Neural crest cell (in vitro differentiated cells): ENCODE results near the gene HOXA10. TPM values are rescaled to one million over a fixed set of nuclear protein-coding genes. Genes with fewer than 3 reads are reported as not detected.

Experiments
- DNase-seq: peaks from one replicate; pipeline ENCODE4 v3.0.0; 2021; ENCODE audit warnings: low read depth, mixed read lengths, low spot score
- H3K27ac Mint-ChIP-seq: one replicate; pipeline ENCODE4 v1.8.0; 2021; ENCODE audit warnings: mild to moderate bottlenecking, mixed read lengths; ENCODE audit not compliant: unreplicated experiment
- H3K27me3 Mint-ChIP-seq: 2 replicates; pipeline ENCODE4 v1.8.0; 2021; ENCODE audit warnings: low read depth, mild to moderate bottlenecking, mixed read lengths
- H3K36me3 Mint-ChIP-seq: 2 replicates; pipeline ENCODE4 v1.8.0; 2021; ENCODE audit warnings: low read depth, mild to moderate bottlenecking, mixed read lengths
- H3K4me1 Mint-ChIP-seq: 2 replicates; pipeline ENCODE4 v1.8.0; 2021; ENCODE audit warnings: mixed read lengths
- H3K4me3 Mint-ChIP-seq: one replicate; pipeline ENCODE4 v1.8.0; 2021; ENCODE audit warnings: mild to moderate bottlenecking, mixed read lengths
- H3K9me3 Mint-ChIP-seq: 2 replicates; pipeline ENCODE4 v1.8.0; 2021; ENCODE audit warnings: mixed read lengths
- total RNA-seq: library from RNA; stranded (reverse); gene quantifications from 2 replicates; pipeline ENCODE4 v1.2.1, GENCODE V29; 2021
- TF ChIP-seq, protein P1 (sequence below): fragments of 200-600 bp; sonication (generic); conservative IDR thresholded peaks from 2 replicates; pipeline ENCODE4 v1.5.0; 2021; ENCODE audit warnings: antibody characterized with exemption, mild to moderate bottlenecking

Gene HOXA10
- total RNA-seq, 1 donor from 2014 or later, result 0.35 TPM

DNA sequence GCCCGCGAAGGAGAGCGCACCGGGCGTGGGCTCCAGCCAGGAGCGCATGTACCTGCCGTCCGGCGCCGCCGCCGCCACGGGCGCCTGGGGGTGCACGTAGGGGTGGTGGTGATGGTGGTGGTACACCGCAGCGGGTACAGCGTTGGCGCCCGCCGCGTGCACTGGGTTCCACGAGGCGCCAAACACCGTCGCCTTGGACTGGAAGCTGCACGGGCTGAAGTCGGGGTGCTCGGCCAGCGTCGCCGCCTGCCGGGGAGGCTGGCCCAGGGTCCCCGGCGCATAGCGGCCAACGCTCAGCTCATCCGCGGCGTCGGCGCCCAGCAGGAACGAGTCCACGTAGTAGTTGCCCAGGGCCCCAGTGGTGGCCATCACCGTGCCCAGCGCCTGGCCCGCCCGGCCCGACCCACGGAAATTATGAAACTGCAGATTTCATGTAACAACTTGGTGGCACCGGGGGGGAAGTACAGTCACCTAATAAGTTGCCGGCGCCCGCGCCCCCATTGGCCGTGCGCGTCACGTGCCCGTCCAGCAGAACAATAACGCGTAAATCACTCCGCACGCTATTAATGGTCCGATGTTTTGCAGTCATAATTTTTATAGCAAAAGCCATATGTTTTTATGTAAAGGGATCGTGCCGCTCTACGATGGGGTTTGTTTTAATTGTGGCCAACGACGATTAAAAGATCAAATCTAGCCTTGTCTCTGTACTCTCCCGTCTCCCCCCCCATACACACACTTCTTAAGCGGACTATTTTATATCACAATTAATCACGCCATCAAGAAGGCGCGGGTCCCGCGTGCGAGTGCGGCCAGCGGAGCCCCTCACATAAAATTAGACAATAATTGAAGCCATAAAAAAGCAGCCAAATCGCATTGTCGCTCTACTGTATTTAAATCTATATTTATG, 8.8 kb downstream of the HOXA10 start, which contains the start of gene HOXA9:
HOXA9 (minus strand) TSS at position 449 of the 907 bp plus-strand sequence; CDS start at position 369, 80 bp downstream.
- Mint-ChIP-seq H3K36me3 (peaks cover 7% of the 10 kb centered on the region), H3K9me3 (no peaks in the 10 kb centered on the region), H3K4me3 (peak within 1 kb of the TSS; percentile 79), H3K4me1 (peaks cover 10% of the 10 kb centered on the region), H3K27me3 (peaks cover 94% of the 10 kb centered on the region), H3K27ac (no peak within 1 kb of the TSS)
- TF ChIP-seq, protein P1, sequence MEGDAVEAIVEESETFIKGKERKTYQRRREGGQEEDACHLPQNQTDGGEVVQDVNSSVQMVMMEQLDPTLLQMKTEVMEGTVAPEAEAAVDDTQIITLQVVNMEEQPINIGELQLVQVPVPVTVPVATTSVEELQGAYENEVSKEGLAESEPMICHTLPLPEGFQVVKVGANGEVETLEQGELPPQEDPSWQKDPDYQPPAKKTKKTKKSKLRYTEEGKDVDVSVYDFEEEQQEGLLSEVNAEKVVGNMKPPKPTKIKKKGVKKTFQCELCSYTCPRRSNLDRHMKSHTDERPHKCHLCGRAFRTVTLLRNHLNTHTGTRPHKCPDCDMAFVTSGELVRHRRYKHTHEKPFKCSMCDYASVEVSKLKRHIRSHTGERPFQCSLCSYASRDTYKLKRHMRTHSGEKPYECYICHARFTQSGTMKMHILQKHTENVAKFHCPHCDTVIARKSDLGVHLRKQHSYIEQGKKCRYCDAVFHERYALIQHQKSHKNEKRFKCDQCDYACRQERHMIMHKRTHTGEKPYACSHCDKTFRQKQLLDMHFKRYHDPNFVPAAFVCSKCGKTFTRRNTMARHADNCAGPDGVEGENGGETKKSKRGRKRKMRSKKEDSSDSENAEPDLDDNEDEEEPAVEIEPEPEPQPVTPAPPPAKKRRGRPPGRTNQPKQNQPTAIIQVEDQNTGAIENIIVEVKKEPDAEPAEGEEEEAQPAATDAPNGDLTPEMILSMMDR, result peak; percentile 13
- DNase-seq, result no peak

GRCh38 chr7:27164367-27165088, 9.6 kb downstream of the HOXA10 start:
- TF ChIP-seq, protein P1, result peak; percentile 38
- H3K27ac Mint-ChIP-seq, result no peak overlapping the region
- peaks cover 10% of the 10 kb centered on the region for H3K4me1 Mint-ChIP-seq
- DNase-seq, result no peak
- H3K4me3 Mint-ChIP-seq, result peak overlapping the region; percentile 79
- H3K36me3 Mint-ChIP-seq, result peaks cover 7% of the 10 kb centered on the region
- no peaks in the 10 kb centered on the region for H3K9me3 Mint-ChIP-seq
- peaks cover 95% of the 10 kb centered on the region for H3K27me3 Mint-ChIP-seq

DNA sequence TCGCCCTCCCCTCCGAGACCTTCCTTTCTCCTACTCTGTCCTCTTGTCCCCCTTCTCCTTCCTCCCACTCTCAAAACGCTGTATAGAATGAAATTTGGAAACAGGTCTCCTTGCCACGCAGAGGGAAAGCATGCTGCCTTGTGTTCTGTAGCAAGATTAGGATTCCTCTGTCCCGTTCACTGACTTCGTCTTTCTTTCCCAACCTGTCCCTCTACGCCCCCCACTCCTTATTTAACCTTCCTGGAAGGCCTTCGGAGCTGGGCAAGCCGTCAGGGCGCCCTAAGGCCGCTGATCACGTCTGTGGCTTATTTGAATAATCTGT, 10.1 kb downstream of the HOXA10 start:
- Mint-ChIP-seq H3K27me3 (peaks cover 95% of the 10 kb centered on the region), H3K4me1 (peaks cover 10% of the 10 kb centered on the region), H3K27ac (no peak overlapping the region), H3K36me3 (peaks cover 7% of the 10 kb centered on the region), H3K9me3 (no peaks in the 10 kb centered on the region), H3K4me3 (peak overlapping the region; percentile 79)
- TF ChIP-seq, protein P1, result no peak
- DNase-seq, result no peak

DNA sequence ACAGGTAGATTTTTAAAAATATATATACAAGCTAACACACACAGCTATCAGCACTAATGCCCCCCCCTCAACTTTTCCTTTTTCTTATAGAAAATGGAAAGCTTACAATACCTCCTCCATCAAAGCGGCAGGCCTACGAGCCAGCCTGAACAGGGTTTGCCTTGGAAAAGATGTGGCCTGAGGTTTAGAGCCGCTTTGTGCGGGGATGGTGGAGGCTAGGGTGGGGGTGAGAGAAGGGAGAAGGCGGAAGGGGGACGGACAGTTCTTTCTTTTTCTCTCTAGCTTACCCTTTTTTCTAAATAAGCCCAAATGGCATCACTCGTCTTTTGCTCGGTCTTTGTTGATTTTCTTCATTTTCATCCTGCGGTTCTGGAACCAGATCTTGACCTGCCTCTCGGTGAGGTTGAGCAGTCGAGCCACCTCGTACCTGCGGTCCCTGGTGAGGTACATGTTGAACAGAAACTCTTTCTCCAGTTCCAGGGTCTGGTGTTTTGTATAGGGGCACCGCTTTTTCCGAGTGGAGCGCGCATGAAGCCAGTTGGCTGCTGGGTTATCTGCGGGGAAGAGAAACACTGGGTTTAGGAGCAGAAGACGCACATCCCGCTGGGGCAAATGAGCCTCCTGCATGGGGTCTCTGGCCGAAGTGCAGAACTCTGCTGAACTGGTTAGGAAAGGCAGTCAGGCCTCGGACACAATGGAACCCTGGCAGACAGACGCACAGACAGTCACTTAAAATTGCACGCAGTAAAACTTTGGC, 10.7 kb downstream of the HOXA10 start:
- Mint-ChIP-seq H3K4me3 (peak overlapping the region; percentile 79), H3K27me3 (peaks cover 95% of the 10 kb centered on the region), H3K9me3 (no peaks in the 10 kb centered on the region), H3K27ac (peak overlapping the region; percentile 54), H3K36me3 (peaks cover 7% of the 10 kb centered on the region), H3K4me1 (peaks cover 6% of the 10 kb centered on the region)
- DNase-seq, result no peak
- TF ChIP-seq, protein P1, result no peak

DNA sequence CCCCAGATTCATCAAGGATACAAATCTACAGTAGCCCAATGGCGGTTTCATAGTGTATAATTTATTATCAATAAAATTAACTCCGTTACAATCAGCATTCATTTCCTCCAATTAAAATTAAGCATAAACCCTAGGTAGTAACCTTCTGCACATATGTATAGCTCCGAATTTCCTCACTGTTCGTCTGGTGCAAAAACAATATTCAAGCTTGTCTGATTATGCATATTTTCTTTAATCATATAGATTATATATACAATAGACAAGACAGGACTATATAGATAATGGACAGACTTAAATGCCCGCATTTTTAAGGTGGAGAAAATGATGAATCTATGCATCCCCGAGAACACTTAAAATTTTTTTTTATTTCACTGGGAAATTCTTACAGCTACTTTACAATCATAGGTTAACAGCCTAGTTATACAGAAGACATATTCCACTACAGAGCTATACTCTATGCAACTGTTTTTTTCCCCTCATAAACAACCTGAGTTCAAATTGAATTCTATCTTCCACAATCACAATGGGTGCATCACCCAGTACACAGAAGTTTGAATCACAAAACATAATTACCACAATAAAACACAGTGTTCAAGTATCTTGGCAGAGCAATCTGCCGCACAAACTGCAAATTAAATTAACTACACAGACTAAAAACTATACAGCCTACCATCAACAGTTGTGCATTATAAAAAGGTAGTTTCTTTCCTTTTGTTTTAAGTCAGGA, 11.4 kb downstream of the HOXA10 start:
- TF ChIP-seq, protein P1, result no peak
- H3K4me1 Mint-ChIP-seq, result peaks cover 11% of the 10 kb centered on the region
- H3K4me3 Mint-ChIP-seq, result peak overlapping the region; percentile 79
- peaks cover 9% of the 10 kb centered on the region for H3K36me3 Mint-ChIP-seq
- H3K27me3 Mint-ChIP-seq, result peaks cover 95% of the 10 kb centered on the region
- DNase-seq, result no peak
- no peak overlapping the region for H3K27ac Mint-ChIP-seq
- H3K9me3 Mint-ChIP-seq, result no peaks in the 10 kb centered on the region
